Fibroblast of mammary gland (primary cell): ENCODE data around the gene NGEF.

Experiments
- DNase-seq: peaks from one replicate; pipeline ENCODE4 v3.0.0-alpha.2; 2010; ENCODE audit warnings: low read depth
- H3K4me3 ChIP-seq: 2 replicates; pipeline ENCODE4 v1.5.1; 2011; ENCODE audit warnings: low read depth, mild to moderate bottlenecking, low read length, moderate library complexity; ENCODE audit not compliant: control insufficient read depth
- TF ChIP-seq, protein P1 (sequence below): conservative IDR thresholded peaks from 2 replicates; pipeline ENCODE4 v1.5.1; 2011; ENCODE audit warnings: low read depth, low read length, inconsistent platforms; ENCODE audit not compliant: control insufficient read depth, insufficient read depth

Gene NGEF, protein sequence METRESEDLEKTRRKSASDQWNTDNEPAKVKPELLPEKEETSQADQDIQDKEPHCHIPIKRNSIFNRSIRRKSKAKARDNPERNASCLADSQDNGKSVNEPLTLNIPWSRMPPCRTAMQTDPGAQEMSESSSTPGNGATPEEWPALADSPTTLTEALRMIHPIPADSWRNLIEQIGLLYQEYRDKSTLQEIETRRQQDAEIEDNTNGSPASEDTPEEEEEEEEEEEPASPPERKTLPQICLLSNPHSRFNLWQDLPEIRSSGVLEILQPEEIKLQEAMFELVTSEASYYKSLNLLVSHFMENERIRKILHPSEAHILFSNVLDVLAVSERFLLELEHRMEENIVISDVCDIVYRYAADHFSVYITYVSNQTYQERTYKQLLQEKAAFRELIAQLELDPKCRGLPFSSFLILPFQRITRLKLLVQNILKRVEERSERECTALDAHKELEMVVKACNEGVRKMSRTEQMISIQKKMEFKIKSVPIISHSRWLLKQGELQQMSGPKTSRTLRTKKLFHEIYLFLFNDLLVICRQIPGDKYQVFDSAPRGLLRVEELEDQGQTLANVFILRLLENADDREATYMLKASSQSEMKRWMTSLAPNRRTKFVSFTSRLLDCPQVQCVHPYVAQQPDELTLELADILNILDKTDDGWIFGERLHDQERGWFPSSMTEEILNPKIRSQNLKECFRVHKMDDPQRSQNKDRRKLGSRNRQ

DNA sequence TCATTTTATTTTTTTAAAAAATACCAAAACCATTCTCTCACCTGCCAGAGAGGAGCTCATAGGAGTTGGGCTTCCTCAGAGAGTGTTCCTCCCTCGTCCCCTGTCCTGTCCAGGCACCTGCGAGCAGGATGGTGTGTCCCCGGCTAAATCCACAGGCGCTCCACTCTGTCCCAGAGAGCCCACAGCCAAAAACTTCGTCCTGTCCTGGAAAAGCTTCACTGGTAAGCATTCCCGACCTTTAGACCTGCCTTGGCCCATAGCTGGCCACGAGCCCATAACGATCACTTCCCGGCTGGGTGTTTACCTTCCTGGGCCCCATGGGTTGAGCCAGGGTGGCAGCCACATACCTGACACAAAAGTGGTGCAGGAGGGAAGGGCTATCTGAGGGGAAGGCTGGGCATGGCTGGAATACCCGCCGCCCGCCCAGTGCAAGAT is at the start of gene NGEF:
TSS of gene NGEF (minus strand) at position 230 of the 435 bp plus-strand sequence. CDS start 38,366 bp downstream, outside the sequence.
- TF ChIP-seq, protein P1, sequence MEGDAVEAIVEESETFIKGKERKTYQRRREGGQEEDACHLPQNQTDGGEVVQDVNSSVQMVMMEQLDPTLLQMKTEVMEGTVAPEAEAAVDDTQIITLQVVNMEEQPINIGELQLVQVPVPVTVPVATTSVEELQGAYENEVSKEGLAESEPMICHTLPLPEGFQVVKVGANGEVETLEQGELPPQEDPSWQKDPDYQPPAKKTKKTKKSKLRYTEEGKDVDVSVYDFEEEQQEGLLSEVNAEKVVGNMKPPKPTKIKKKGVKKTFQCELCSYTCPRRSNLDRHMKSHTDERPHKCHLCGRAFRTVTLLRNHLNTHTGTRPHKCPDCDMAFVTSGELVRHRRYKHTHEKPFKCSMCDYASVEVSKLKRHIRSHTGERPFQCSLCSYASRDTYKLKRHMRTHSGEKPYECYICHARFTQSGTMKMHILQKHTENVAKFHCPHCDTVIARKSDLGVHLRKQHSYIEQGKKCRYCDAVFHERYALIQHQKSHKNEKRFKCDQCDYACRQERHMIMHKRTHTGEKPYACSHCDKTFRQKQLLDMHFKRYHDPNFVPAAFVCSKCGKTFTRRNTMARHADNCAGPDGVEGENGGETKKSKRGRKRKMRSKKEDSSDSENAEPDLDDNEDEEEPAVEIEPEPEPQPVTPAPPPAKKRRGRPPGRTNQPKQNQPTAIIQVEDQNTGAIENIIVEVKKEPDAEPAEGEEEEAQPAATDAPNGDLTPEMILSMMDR, result no peak
- DNase-seq, result no peak
- no peak within 1 kb of the TSS for H3K4me3 ChIP-seq

DNA sequence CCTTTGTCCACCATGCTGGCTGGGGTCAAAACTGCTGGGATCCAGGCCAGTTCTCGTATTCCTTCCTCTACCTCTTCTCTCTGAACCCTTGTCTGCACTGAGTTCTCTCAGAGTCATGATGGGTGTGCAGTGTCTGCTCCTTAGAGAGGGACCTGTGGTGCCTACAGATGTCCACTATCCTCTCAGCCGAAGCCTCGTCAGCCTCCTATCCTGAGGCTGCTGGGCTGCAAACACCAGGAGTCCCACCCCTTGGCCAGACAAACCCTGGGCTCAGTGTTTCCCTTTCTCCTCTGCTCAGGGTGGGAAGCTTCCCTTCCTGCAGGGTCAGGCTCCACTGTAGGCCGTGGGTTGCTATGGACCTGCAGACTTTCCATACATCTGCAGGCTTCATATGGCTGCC is 49.4 kb upstream of the NGEF start:
- no peak overlapping the region for H3K4me3 ChIP-seq
- TF ChIP-seq, protein P1, result no peak
- no peak for DNase-seq

DNA sequence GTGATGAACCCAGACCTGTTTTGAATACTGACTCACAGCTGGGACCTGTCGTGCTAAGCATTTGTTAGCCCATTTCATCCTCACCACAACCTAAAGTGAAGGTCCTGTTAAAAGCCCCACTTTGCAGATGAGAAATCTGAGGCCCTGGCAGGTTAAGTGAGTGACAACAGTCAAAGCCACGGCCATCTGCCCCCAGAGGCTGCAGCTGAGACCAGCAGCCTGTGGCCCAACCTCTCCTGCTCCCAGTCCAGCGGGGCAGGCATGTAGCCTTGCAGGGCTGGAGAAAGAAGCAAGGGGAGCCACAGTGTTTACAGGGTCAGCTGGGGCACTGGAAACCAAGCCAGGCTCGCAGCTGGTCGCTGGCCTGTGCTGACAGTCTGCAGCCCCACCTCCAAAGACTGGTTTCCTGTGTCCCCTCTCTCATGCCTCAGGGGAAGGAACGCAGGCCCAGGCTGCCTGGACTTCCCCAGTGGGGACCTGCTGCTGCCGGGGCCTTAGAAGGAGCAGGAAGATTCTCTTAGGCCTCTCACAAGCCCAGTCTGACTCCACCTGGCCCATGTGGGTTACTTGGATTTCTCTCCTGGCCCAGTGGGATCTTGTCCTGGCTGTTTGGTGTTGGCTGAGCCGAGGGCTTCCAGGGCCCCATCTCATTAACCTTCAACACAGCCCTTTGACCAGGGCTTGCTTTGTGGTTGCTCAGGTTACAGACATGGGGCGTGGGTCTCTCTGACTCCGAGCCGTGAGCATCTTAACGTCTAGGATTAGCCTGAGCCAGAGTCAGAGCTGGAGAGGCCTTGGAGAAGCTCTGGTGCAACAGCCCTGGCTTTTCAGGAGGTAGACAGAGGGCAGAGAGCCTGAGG is 48.8 kb upstream of the NGEF start:
- DNase-seq, result no peak
- TF ChIP-seq, protein P1, result no peak
- no peak overlapping the region for H3K4me3 ChIP-seq

DNA sequence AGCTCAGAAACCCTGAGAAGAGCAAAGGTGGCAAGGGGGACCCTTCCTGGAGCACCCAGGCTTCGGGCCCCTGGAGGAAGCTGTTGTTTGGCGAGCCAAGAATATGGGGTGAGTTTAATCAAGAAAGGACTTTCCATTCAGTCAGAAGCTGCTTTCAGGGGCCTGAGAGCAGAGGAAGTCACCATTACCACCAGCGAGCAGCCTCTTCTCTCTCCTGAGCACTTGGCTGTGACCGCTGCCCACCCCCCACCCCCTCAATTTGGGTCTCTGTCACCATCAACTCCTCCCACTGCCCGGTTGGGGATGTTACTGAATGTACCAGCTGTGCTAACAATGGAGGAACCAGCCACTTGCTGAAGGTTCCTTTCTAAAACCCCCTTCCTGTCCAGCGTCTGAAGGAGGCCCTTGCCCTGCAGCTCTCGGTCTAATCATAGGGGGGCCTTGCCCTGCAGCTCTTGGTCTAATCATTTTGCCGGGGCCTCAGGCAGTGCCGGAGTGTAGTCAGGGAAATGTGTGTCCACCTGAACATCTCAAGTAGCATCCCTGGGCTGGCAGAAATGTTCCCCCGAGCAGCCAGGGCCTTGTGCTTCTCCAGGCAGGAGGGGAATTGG is 48.0 kb upstream of the NGEF start:
- no peak for DNase-seq
- TF ChIP-seq, protein P1, result no peak
- no peak overlapping the region for H3K4me3 ChIP-seq

DNA sequence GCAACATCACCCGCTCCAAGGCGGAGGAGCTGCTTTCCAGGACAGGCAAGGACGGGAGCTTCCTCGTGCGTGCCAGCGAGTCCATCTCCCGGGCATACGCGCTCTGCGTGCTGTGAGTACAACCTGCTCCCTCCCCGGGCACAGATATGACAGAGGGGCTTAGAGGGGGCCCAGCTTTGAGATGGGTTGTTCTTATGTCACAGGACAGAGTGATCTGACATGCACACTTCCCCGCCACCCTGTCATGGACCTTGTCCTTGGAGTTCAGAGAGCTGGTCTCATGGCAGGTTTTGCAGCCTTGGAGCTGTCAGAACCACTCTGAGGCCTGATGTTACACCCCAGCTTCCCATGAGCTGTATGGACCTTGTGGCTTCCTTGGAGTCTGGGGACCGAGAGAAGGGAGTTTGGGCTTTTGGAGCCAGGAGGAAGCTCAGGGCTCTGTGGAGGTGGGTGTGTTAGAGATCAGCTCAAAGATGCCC is 47.5 kb upstream of the NGEF start:
- TF ChIP-seq, protein P1, result no peak
- no peak for DNase-seq
- no peak overlapping the region for H3K4me3 ChIP-seq

DNA sequence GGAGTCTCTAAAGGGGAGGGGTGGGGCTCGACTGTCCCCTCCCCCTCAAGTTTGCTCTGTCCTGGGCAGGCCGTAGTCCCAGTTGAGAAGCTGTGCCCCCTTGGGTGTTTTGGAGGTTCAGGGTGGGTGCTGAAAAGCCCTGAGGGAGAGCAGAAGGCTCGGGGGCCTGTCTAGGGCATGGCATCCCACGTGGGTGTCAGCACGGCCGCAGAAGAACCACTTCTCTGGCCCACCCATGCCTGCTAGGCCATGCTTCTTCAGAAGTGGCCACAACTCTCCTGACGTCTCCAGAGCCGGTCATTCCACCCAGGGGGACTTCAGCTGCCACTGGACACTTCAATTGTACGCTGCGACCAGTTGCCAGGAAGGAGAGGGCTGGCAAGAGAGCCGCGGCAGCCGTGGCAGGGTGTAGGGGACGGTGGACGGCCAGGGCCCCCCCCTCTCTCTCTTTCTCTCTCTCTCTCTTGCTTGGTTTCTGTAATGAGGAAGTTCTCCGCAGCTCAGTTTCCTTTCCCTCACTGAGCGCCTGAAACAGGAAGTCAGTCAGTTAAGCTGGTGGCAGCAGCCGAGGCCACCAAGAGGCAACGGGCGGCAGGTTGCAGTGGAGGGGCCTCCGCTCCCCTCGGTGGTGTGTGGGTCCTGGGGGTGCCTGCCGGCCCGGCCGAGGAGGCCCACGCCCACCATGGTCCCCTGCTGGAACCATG is 46.9 kb upstream of the NGEF start, which contains the start of gene INPP5D:
TSS of gene INPP5D (plus strand) at position 546 of the 704 bp plus-strand sequence. CDS start at position 683, 137 bp downstream.
- H3K4me3 ChIP-seq, result no peak within 1 kb of the TSS
- DNase-seq, result no peak
- TF ChIP-seq, protein P1, result no peak
